HEK293T (cell line): ENCODE measurements around the gene NEK1.
"Not testable (repeated sequence)": the region's sequence is repeated elsewhere in the genome, so short reads cannot be mapped to it uniquely, and the experiment has no call there.

Source experiments
- CTCF ChIA-PET: fragments of 350-600 bp; formaldehyde crosslinking; extraction: SDS; loops from one replicate; lab custom pipeline; 2021; ENCODE audit warnings: antibody characterized with exemption, inconsistent platforms; lab: Yijun Ruan, JAX
- POLR2A ChIA-PET: fragments of 350-600 bp; formaldehyde crosslinking; extraction: SDS; loops from one replicate; lab custom pipeline; 2020; ENCODE audit warnings: antibody characterized with exemption, inconsistent platforms; lab: Yijun Ruan, JAX
- DNase-seq: peaks from one replicate; pipeline ENCODE4 v3.0.0; 2012; ENCODE audit warnings: mixed read lengths; ENCODE audit errors: extremely low spot score
- ARNT ChIP-seq: fragments of 450-650 bp; IDR thresholded peaks from 2 replicates; pipeline ENCODE4 v1.6.1; 2017; ENCODE audit warnings: mild to moderate bottlenecking
- BHLHE40 ChIP-seq: fragments of 450-650 bp; IDR thresholded peaks from 2 replicates; pipeline ENCODE4 v1.6.1; 2016; ENCODE audit warnings: mild to moderate bottlenecking, moderate library complexity, borderline replicate concordance
- CTBP1 ChIP-seq: fragments of 450-650 bp; IDR thresholded peaks from 2 replicates; pipeline ENCODE4 v1.6.1; 2016; ENCODE audit warnings: borderline replicate concordance
- ELF4 ChIP-seq: fragments of 450-650 bp; IDR thresholded peaks from 2 replicates; pipeline ENCODE4 v1.6.1; 2017; ENCODE audit warnings: antibody characterized with exemption
- FOXA1 ChIP-seq: fragments of 450-650 bp; IDR thresholded peaks from 2 replicates; pipeline ENCODE4 v1.6.1; 2016; ENCODE audit warnings: mild to moderate bottlenecking
- FOXK2 ChIP-seq: fragments of 450-650 bp; IDR thresholded peaks from 2 replicates; pipeline ENCODE4 v1.6.1; 2016; ENCODE audit warnings: mild to moderate bottlenecking
- FOXM1 ChIP-seq: fragments of 450-650 bp; IDR thresholded peaks from 2 replicates; pipeline ENCODE4 v1.6.1; 2017; ENCODE audit warnings: mild to moderate bottlenecking, borderline replicate concordance
- HDGF ChIP-seq: fragments of 450-650 bp; IDR thresholded peaks from 2 replicates; pipeline ENCODE4 v1.6.1; 2017; ENCODE audit warnings: antibody characterized with exemption, borderline replicate concordance
- L3MBTL2 ChIP-seq: fragments of 450-650 bp; conservative IDR thresholded peaks from 2 replicates; pipeline ENCODE4 v1.6.1; 2016; ENCODE audit warnings: mild to moderate bottlenecking
- LEF1 ChIP-seq: fragments of 450-650 bp; IDR thresholded peaks from 2 replicates; pipeline ENCODE4 v1.6.1; 2017; ENCODE audit warnings: mild to moderate bottlenecking, borderline replicate concordance
- NFRKB ChIP-seq: fragments of 450-650 bp; IDR thresholded peaks from 2 replicates; pipeline ENCODE4 v1.6.1; 2016; ENCODE audit warnings: mild to moderate bottlenecking, moderate library complexity
- PKNOX1 ChIP-seq: fragments of 450-650 bp; IDR thresholded peaks from 2 replicates; pipeline ENCODE4 v1.6.1; 2016
- SP1 ChIP-seq: fragments of 450-650 bp; IDR thresholded peaks from 2 replicates; pipeline ENCODE4 v1.6.1; 2017
- SUZ12 ChIP-seq: fragments of 450-650 bp; IDR thresholded peaks from 2 replicates; pipeline ENCODE4 v1.6.1; 2016; ENCODE audit warnings: mild to moderate bottlenecking
- TARDBP ChIP-seq: fragments of 450-650 bp; IDR thresholded peaks from 2 replicates; pipeline ENCODE4 v1.6.1; 2016
- ZNF384 ChIP-seq: fragments of 450-650 bp; IDR thresholded peaks from 2 replicates; pipeline ENCODE4 v1.6.1; 2016

NEK1 gene

DNA sequence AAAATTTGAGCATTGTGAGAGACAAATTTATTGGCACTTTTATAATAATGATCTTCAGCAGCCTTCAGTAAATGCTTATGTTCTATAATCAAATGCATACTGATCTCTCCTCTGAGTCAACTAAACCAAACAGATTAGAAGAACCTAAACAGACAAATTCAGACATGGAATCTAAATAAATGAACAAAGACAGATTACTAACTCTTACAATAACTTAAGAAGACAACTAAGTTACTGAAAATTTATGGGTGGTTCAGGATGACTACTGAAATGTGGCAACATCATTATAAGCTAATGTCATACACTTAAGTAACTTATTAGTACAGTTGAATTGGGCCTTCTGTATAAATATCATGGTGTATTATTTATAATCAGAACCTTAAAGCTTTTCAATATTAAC, 127.3 kb downstream of the NEK1 start:
- TF ChIP-seq NFRKB: no peak
- no peak for TF ChIP-seq BHLHE40
- TF ChIP-seq CTBP1: no peak
- TF ChIP-seq PKNOX1: no peak
- no peak for TF ChIP-seq SP1
- TF ChIP-seq TARDBP: no peak
- TF ChIP-seq FOXK2: no peak
- no peak for TF ChIP-seq L3MBTL2
- TF ChIP-seq ZNF384: no peak
- TF ChIP-seq HDGF: no peak
- TF ChIP-seq SUZ12: no peak
- TF ChIP-seq ELF4: no peak
- TF ChIP-seq LEF1: no peak
- no peak for TF ChIP-seq FOXM1
- TF ChIP-seq FOXA1: no peak
- TF ChIP-seq ARNT: no peak
- ChIA-PET POLR2A (interaction anchor here (1.1 kb wide), 1 partner anchor 475 kb away, joined by 7 read pairs; the partner anchor contains the start of gene CBR4), CTCF (interaction anchor here (0.6 to 1.8 kb wide), 10 partner anchors 12 to 1331 kb away, joined by 3 to 13 read pairs (median 5); no protein-coding TSS in a partner anchor)
- DNase-seq: no peak

- ChIA-PET CTCF (interaction anchor here (0.5 to 1.8 kb wide), 2 partner anchors 193 to 561 kb away, joined by 5 to 13 read pairs; no protein-coding TSS in a partner anchor), POLR2A (no interaction called here)
- TF ChIP-seq HDGF (no peak), PKNOX1 (peak; percentile 47; the same call in 1 of the 2 replicates)
- DNase-seq: no peak
Measured at GRCh38 chr4:169484485-169484884, 127.9 kb downstream of the NEK1 start.

GRCh38 chr4:169464080-169464479, 148.3 kb downstream of the NEK1 start:
- DNase-seq: no peak
- CTCF ChIA-PET: no interaction called here

DNA sequence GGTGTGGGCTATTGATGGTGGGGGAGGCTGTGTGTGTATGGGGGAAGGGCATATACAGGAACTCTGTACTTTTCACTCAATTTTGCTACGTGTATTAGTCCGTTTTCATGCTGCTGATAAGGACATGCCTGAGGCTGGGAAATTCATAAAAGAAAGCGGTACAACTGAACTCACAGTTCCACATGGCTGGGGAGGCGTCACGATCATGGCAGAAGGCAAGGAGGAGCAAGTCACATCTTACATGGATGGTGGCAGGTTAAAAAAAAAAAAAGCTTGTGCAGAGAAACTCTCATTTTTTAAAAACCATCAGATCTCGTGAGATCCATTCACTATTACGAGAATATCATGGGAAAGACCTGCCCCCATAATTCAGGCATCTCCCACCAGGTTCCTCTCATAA, 152.3 kb downstream of the NEK1 start:
- no peak for DNase-seq
- no peak for TF ChIP-seq SP1
- TF ChIP-seq FOXA1: no peak
- TF ChIP-seq LEF1: no peak
- TF ChIP-seq TARDBP: no peak
- TF ChIP-seq BHLHE40: no peak
- no peak for TF ChIP-seq CTBP1
- TF ChIP-seq SUZ12: no peak
- ChIA-PET POLR2A (no interaction called here), CTCF (no interaction called here)

More at GRCh38 chr4:169464080-169464479, 148.3 kb downstream of the NEK1 start:
- TF ChIP-seq ELF4: no peak
- no peak for TF ChIP-seq TARDBP
- no peak for TF ChIP-seq SP1
- no peak for TF ChIP-seq NFRKB
- no peak for TF ChIP-seq PKNOX1
- no peak for TF ChIP-seq LEF1
- no peak for TF ChIP-seq FOXA1
- no peak for TF ChIP-seq ZNF384
- TF ChIP-seq CTBP1: no peak
- POLR2A ChIA-PET: no interaction called here

GRCh38 chr4:169458575-169458974, 153.8 kb downstream of the NEK1 start:
- no peak for TF ChIP-seq FOXA1
- TF ChIP-seq FOXK2: no peak
- TF ChIP-seq ZNF384: no peak
- TF ChIP-seq SUZ12: no peak
- TF ChIP-seq TARDBP: no peak
- TF ChIP-seq HDGF: no peak
- no peak for TF ChIP-seq ELF4
- no peak for TF ChIP-seq PKNOX1
- POLR2A ChIA-PET: no interaction called here
- no peak for DNase-seq
- CTCF ChIA-PET: no interaction called here

GRCh38 chr4:169452644-169453043, 159.7 kb downstream of the NEK1 start:
- DNase-seq, POLR2A ChIA-PET, CTCF ChIA-PET: not testable (repeated sequence)

- POLR2A ChIA-PET: interaction anchor here (1.0 kb wide), 1 partner anchor 438 kb away, joined by 3 read pairs; the partner anchor contains the start of gene CBR4
- DNase-seq, CTCF ChIA-PET: not testable (repeated sequence)
Measured at GRCh38 chr4:169448935-169449334, 163.4 kb downstream of the NEK1 start.
